Measurements from ENCODE around the gene LZTS3.

- TF ChIP-seq CTCF (IDR thresholded peaks at IDR 0.05; ENCODE audit: borderline replicate concordance, extremely low read depth, low read length, poor library complexity, severe bottlenecking) (no peak), EZH2 (IDR thresholded peaks at IDR 0.05; ENCODE audit: borderline replicate concordance, low read depth, low read length, severe bottlenecking) (no peak)
Observed at GRCh38 chr20:3194617-3195280, 21.4 kb upstream of the LZTS3 start.
